HG03064 (cell line): ENCODE measurements around the gene C1orf167.

Experiments
- ATAC-seq: cut with Tn5 transposase; IDR thresholded peaks from one replicate; pipeline ENCODE4 v1.9.1; 2021; ENCODE audit warnings: low read depth; ENCODE audit not compliant: unreplicated experiment

Gene C1orf167

GRCh38 chr1:11764115-11764514 is 2.1 kb downstream of the C1orf167 start:
- no peak for ATAC-seq

- no peak for ATAC-seq
These were observed 2.5 kb downstream of the C1orf167 start for GRCh38 chr1:11764519-11764918.

DNA sequence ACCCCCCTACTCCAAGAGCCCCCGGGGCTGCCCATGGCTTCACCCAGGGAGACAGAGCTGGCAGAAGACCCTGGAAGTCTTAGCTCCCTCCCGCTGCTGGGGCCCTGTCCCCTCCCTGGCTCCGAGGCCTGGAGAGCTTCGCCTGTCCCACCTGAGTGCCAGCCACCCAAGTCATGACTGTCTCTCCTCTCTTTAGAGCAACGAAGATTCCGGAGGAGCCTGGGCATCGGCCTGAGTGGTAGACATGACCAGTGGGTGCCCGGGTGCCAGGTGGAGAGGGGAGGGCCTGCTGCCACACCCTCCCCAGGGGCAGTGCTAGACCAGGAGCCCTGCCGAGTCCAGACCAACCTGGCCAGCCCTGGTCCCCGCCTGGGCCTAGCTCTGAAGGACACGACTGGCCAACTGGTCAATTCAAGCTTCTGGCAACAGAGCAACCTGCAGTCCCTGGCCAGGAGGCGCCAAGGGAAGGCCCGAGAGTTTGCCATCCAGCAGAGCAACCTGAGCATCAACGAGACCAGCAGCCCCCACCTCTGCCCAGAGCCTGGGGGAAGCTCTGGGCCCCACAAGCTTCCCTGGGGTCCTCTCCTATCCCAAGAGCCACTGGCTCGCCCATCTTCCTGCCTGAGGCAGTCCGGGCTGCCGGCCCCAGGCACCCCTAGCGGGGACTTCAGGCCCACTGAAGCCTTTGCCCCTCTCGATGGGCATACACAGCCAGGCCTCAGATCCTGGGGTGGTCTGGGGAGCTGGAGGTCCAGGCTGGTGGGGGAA is 3.9 kb downstream of the C1orf167 start:
- ATAC-seq: no peak

DNA sequence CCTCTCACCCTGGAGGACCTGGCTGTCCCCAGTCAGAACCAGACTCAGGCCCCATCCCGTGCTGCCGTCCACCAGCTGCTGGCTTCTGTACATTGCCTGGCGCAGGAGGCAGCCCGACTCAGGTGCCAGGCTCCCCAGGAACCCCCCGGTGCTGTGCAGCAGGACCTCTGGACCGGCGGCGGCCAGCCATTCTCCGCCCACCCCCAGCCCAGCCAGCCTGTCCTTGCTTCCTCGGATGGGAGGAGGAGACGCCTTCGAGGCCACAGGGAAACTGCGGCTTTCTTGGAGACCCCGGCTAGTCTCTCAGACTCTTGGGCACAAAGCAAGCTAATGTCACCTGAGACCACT is 4.4 kb downstream of the C1orf167 start:
- no peak for ATAC-seq

DNA sequence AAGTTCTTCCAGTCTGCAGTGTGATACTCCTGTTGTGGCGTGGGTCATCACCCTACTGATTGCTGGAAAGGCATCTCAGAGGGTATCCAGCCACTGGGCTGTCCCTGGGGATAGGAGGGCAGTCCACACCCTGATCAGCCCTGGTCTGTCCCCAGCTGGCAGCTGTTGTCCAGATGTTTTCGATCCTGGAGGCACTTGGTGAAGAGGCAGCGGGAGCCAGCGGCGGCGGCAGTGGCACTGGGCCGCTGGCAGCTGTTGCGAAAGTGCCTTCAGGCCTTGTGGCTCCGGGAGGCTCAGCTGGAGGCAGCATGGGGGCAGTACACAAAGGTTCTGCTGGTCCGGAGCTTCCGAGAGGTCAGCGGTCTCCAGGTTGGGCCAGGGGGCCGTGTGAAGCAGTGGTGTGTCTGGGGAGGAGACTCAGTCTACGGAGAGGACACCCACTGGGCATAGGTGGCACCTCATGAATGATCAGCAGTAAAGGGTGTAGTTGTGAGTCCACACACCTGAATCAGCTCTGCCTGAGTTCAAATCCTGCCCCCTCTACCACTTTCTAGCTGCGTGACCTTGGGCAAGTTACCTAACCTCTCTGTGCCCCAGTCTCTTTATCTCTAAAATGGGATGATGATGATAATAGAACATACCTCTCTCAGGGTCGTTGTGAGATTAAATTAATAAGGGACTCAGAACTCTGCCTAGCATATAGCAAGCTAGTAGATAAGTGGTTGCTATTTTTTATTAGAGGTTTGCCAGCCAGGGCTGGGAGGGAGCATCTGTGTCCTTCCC is 6.1 kb downstream of the C1orf167 start:
- no peak for ATAC-seq

GRCh38 chr1:11768821-11769220 is 6.8 kb downstream of the C1orf167 start:
- no peak for ATAC-seq

- ATAC-seq: no peak
These were observed 7.3 kb downstream of the C1orf167 start for GRCh38 chr1:11769274-11769673.

GRCh38 chr1:11770011-11770410 is 8.0 kb downstream of the C1orf167 start:
- no peak for ATAC-seq

DNA sequence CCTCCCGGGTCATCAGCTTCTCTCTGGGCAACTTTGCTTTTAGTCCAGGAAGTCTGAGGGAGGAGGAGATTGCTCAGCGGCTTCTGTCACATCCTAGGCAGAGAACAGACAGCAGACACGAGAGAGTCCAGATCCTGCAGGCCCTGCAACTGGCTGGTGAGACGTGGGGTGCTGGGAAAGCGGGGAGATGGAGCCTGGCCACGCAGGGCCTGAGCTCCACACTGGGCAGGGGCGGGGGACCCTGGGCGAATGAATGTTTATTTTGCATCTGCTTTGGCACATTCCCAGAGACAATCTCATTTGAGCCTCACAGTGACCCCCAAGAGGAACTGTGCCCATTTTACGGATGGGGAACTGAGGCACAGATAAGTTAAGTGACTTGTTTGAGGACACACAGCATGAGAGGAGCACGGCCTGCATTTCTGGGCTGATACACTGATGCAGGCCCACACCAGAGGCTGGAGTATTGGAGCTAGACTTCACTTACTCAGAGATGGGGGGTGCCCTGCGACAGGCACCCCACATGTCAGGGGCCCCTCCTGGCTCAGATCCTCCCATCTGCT is 9.6 kb downstream of the C1orf167 start:
- no peak for ATAC-seq

GRCh38 chr1:11772458-11772857 is 10.5 kb downstream of the C1orf167 start:
- no peak for ATAC-seq

GRCh38 chr1:11774753-11775152 is 12.8 kb downstream of the C1orf167 start:
- no peak for ATAC-seq

DNA sequence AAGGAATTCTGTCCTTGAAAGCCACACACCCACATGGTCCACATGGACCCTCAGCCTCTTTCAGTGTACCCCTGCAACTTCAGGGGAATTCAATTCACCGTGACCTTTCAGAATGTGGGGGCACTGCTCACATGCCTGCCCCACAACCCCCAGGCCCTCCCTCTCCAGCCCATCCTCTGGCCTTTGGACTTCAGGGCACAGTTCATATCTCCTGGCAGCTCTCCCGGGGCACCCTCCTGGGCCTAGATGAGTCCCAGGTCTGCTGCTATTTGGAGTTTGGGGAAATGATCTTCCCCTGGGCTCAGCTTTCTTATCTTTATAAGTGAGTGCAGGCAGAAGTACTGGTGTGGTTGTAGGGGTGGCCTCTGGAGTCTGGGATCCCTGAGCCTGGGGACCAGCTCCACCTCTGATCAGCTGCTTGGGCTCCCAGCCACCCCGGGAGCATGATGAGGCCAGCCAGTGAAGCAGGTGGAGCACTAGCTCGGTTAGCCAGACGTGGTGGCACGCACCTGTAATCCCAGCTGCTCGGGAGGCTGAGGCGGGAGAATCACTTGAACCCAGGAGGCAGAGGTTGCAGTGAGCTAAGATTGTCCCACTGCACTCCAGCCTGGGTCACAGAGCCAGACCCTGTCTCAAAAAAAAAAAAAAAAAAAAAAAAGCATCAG is 15.8 kb downstream of the C1orf167 start:
- no peak for ATAC-seq

- ATAC-seq: no peak
These were observed 16.3 kb downstream of the C1orf167 start for GRCh38 chr1:11778336-11778735.

- ATAC-seq: no peak
These were observed 17.0 kb downstream of the C1orf167 start for GRCh38 chr1:11778844-11779623.

- no peak for ATAC-seq
These were observed 17.9 kb downstream of the C1orf167 start for GRCh38 chr1:11779715-11780379.

DNA sequence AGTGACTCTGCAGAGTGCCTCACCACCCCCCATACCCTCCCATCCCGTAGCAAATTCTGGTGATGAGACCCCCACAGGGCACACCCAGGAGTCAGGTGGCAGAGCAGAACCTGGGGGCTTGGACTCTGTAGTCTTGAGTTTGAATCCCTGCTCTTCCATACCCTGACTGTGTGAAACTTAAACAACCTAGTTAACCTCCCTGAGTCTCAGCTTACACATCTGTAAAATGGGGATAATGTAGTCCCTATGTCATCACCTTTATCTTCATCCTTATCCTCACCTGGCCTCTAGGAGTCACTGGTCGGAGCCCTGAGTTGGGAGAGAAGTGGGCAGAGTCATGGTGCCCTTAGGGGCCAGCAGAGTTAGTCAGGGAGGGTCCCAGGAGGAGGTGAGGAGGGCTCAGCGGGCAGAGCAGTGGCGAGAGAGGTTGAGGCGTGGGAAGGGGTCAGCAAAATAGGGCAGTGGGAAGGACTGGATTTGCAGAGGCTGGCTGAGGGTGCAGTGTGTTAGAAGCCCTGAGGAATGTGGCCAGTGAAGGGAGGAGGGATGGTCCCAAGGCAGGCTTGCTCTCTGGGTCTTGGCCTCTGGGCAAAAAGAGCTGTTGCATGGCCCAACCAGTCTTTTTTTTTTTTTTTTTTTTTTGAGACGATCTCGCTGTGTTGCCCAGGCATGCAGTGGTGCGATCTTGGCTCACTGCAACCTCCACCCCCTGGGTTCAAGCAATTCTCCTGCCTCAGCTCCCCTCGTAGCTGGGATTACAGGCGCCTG is 18.6 kb downstream of the C1orf167 start:
- no peak for ATAC-seq

GRCh38 chr1:11781297-11781696 is 19.3 kb downstream of the C1orf167 start:
- no peak for ATAC-seq

DNA sequence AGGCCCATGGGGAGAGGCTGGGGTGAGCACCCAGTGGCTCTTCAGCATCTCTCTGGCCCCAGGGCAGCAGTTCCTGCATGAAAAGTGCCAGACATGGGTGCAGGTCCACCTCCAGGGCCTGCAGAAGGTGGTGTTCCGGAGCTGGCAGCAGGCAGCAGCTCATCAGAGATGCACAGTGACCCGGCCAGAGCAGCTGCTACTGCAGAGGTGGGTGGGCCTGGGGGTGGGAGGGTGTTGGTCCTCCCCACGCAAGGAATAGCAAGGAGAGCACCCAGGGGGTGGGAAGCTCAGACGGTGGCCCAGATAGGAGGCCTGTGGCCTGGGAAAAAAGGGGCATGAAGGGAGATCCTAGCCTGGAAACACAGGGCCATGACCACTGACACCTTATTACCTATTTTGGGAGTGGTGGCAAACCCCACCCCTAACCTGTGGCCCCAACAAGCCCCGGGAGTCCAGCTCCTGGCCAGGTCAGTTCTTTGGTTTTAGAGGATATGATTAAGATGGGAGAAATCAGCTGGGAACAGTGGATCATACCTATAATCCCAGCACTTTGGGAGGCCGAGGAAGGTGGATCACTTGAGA is 20.2 kb downstream of the C1orf167 start:
- ATAC-seq: no peak

GRCh38 chr1:11783556-11783955 is 21.6 kb downstream of the C1orf167 start:
- no peak for ATAC-seq
